Glomerular endothelial cell (primary cell): ENCODE measurements around the gene CEBPA. TPM values are rescaled to one million over a fixed set of nuclear protein-coding genes. Genes with fewer than 3 reads are reported as not detected.
"Not testable (repeated sequence)": the region's sequence is repeated elsewhere in the genome, so short reads cannot be mapped to it uniquely, and the experiment has no call there.

Experiments
- DNase-seq: peaks from one replicate; pipeline ENCODE4 v3.0.0-alpha.2; 2011; ENCODE audit warnings: low read depth, low spot score; ENCODE audit errors: extremely low read depth
- total RNA-seq: library from RNA; depleted of rRNA; stranded (reverse); fragments of >200 nt; gene quantifications from 2 replicates; pipeline ENCODE4 v1.2.3, GENCODE V29; 2015

CEBPA gene
- total RNA-seq, 1 donor from 2014 or later = 0.47 TPM

GRCh38 chr19:33301144-33301899 is 1.0 kb downstream of the CEBPA start:
- DNase-seq = no peak

GRCh38 chr19:33300894-33301143 is 1.5 kb downstream of the CEBPA start:
- no peak for DNase-seq

- no peak for DNase-seq
Observed at GRCh38 chr19:33300009-33300893, 2.1 kb downstream of the CEBPA start.

- no peak for DNase-seq
Observed at GRCh38 chr19:33299051-33299688, 3.2 kb downstream of the CEBPA start.

GRCh38 chr19:33298146-33298911 is 4.0 kb downstream of the CEBPA start:
- DNase-seq = no peak

- no peak for DNase-seq
Observed at GRCh38 chr19:33297401-33298145, 4.8 kb downstream of the CEBPA start.

GRCh38 chr19:33296488-33296971 is 5.8 kb downstream of the CEBPA start:
- DNase-seq = no peak

- DNase-seq = no peak
Observed at GRCh38 chr19:33295621-33296487, 6.5 kb downstream of the CEBPA start.

GRCh38 chr19:33295046-33295445 is 7.3 kb downstream of the CEBPA start:
- DNase-seq = not testable (repeated sequence)

GRCh38 chr19:33294058-33294798 is 8.1 kb downstream of the CEBPA start:
- no peak for DNase-seq

- DNase-seq = no peak
Observed at GRCh38 chr19:33293255-33294057, 8.9 kb downstream of the CEBPA start.

GRCh38 chr19:33292595-33293254 is 9.6 kb downstream of the CEBPA start:
- DNase-seq = no peak

GRCh38 chr19:33291623-33292534 is 10.5 kb downstream of the CEBPA start:
- DNase-seq = no peak

- DNase-seq = no peak
Observed at GRCh38 chr19:33290956-33291622, 11.2 kb downstream of the CEBPA start.

- DNase-seq = no peak
Observed at GRCh38 chr19:33290082-33290815, 12.1 kb downstream of the CEBPA start.
